Measurements from ENCODE around the gene LYRM7. TPM values are rescaled to one million over a fixed set of nuclear protein-coding genes. Genes with fewer than 3 reads are reported as not detected.

LYRM7 gene
- total RNA-seq, 1 experiment from 2014 or later: 12.1 TPM

DNA sequence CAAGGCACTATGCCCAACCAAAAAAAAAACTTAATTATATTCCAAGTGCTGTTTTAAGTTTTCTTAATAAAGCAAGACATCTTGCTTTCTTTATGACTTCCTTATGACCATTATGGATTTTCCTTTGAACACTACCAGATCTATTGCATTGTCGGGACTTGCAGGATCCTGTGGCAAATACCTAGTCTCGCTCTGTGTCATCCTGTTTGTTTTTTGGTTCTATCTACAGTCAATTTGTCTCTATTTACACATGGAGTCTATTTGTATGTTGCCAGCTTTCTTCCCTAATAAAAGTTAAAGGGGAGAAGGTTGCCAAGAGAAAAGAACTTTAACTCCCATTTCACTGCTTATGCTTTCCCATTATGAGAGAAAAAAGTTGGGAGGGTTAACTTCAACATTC is 10.6 kb upstream of the LYRM7 start:
- BruUV-seq (replicated peaks): no TSS peak
- TF ChIP-seq TCF7L2 (IDR thresholded peaks at IDR 0.05; ENCODE audit: low read depth, low read length) (no peak), POLR2AphosphoS5 (IDR thresholded peaks at IDR 0.05; ENCODE audit: low read depth, low read length) (no peak), SIN3A (IDR thresholded peaks at IDR 0.05; ENCODE audit: borderline replicate concordance, insufficient read depth, low read depth, low read length) (no peak)
- TF ChIP-seq, protein P1, sequence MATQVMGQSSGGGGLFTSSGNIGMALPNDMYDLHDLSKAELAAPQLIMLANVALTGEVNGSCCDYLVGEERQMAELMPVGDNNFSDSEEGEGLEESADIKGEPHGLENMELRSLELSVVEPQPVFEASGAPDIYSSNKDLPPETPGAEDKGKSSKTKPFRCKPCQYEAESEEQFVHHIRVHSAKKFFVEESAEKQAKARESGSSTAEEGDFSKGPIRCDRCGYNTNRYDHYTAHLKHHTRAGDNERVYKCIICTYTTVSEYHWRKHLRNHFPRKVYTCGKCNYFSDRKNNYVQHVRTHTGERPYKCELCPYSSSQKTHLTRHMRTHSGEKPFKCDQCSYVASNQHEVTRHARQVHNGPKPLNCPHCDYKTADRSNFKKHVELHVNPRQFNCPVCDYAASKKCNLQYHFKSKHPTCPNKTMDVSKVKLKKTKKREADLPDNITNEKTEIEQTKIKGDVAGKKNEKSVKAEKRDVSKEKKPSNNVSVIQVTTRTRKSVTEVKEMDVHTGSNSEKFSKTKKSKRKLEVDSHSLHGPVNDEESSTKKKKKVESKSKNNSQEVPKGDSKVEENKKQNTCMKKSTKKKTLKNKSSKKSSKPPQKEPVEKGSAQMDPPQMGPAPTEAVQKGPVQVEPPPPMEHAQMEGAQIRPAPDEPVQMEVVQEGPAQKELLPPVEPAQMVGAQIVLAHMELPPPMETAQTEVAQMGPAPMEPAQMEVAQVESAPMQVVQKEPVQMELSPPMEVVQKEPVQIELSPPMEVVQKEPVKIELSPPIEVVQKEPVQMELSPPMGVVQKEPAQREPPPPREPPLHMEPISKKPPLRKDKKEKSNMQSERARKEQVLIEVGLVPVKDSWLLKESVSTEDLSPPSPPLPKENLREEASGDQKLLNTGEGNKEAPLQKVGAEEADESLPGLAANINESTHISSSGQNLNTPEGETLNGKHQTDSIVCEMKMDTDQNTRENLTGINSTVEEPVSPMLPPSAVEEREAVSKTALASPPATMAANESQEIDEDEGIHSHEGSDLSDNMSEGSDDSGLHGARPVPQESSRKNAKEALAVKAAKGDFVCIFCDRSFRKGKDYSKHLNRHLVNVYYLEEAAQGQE (IDR thresholded peaks at IDR 0.05; ENCODE audit: insufficient read depth in 1 of 2, low read depth in 2 of 2, low read length in 1 of 2): no peak
- TF ChIP-seq, protein P2, sequence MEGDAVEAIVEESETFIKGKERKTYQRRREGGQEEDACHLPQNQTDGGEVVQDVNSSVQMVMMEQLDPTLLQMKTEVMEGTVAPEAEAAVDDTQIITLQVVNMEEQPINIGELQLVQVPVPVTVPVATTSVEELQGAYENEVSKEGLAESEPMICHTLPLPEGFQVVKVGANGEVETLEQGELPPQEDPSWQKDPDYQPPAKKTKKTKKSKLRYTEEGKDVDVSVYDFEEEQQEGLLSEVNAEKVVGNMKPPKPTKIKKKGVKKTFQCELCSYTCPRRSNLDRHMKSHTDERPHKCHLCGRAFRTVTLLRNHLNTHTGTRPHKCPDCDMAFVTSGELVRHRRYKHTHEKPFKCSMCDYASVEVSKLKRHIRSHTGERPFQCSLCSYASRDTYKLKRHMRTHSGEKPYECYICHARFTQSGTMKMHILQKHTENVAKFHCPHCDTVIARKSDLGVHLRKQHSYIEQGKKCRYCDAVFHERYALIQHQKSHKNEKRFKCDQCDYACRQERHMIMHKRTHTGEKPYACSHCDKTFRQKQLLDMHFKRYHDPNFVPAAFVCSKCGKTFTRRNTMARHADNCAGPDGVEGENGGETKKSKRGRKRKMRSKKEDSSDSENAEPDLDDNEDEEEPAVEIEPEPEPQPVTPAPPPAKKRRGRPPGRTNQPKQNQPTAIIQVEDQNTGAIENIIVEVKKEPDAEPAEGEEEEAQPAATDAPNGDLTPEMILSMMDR (IDR thresholded peaks at IDR 0.05): no peak
- in situ Hi-C loops (cut with HindIII; ENCODE audit: low pct_unique_long_range_greater_than_20kb, low sequenced_read_pairs): no loop called here

DNA sequence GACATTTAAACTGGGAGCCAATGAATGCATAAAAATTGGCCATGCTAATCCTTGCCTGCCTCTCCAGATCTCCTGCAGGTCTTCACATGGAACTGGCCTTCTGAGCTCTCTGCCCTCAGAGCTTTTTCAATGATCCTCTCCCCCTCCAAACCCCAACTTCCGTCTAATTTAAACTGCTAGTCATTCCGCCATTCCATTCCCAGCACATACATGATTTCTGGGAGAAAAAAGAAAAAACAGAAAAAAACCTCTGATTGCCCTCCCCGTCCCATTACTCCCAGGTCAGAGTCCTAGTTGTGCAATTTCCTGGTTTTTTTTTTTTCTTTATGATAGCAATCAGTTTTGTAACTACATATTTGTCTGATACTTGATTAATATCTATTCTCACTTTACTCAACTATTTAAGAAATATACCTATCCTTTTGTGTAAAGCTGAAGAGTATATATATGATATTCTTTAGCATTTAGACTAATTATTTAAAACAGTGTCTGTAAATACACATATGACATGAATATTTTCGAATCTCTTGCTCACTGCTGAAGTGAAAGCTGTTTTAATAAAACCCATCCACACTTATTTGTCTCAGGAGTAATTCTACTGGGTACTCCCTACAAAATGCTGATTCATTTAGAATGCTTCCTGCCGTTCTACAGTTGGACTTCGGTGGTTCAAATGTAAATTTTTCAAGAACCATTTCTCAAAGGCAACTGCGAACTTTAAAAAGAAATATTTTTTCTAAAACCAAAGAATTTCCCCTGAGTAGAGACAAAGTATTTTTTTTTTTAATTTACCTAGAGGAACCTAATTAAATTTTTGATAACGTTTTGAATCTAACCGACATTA is 7.2 kb upstream of the LYRM7 start:
- ChIA-PET CTCF (no interaction called here), POLR2A (interaction anchor here (0.6 kb wide), 1 partner anchor 253 kb away, joined by 4 read pairs; no protein-coding TSS in a partner anchor)
- no peaks in the 10 kb centered on the region for H3K27me3 ChIP-seq (ENCODE audit: control insufficient read depth, insufficient read depth, low read length)
- H3K36me3 ChIP-seq (ENCODE audit: control insufficient read depth, insufficient read depth, low read length): peaks cover 34% of the 10 kb centered on the region
- H3K4me3 ChIP-seq (ENCODE audit: low read depth in 2 of 2, low read length in 2 of 2): peak overlapping the region; percentile 83 to 92
- DNase-seq (ENCODE audit: low read depth, low spot score) (no peak), ATAC-seq (no peak)
- TF ChIP-seq, protein P2 (IDR thresholded peaks at IDR 0.05): no peak
- TF ChIP-seq TCF7L2 (IDR thresholded peaks at IDR 0.05; ENCODE audit: low read depth, low read length) (no peak), POLR2AphosphoS5 (IDR thresholded peaks at IDR 0.05; ENCODE audit: low read depth, low read length) (no peak), SIN3A (IDR thresholded peaks at IDR 0.05; ENCODE audit: borderline replicate concordance, insufficient read depth, low read depth, low read length) (no peak)
- TF ChIP-seq, protein P1 (IDR thresholded peaks at IDR 0.05; ENCODE audit: insufficient read depth in 1 of 2, low read depth in 2 of 2, low read length in 1 of 2): no peak
- intact Hi-C loops (cut with micrococcal nuclease; ENCODE audit: unreplicated experiment) (loop anchor here (5.0 to 10.0 kb wide), 2 partner anchors 101 to 219 kb away; partner anchors contain the start of gene CDC42SE2), in situ Hi-C loops (cut with HindIII; ENCODE audit: low pct_unique_long_range_greater_than_20kb, low sequenced_read_pairs) (no loop called here)
- BruUV-seq (replicated peaks): TSS peak; percentile 77
- no peaks in the 10 kb centered on the region for H3K9me3 ChIP-seq (ENCODE audit: control insufficient read depth, insufficient read depth, low read depth, low read length)
- H3K27ac ChIP-seq (ENCODE audit: low read length): peak overlapping the region; percentile 97
- H3K4me1 ChIP-seq (ENCODE audit: control insufficient read depth, insufficient read depth, low read length): peaks cover 13% of the 10 kb centered on the region

More for the DNA sequence above, 10.6 kb upstream of the LYRM7 start:
- Histone ChIP-seq H3K27me3 (ENCODE audit: control insufficient read depth, insufficient read depth, low read length) (no peaks in the 10 kb centered on the region), H3K4me1 (ENCODE audit: control insufficient read depth, insufficient read depth, low read length) (peaks cover 6% of the 10 kb centered on the region), H3K4me3 (ENCODE audit: low read depth in 2 of 2, low read length in 2 of 2) (no peak overlapping the region), H3K27ac (ENCODE audit: low read length) (no peak overlapping the region), H3K9me3 (ENCODE audit: control insufficient read depth, insufficient read depth, low read depth, low read length) (no peaks in the 10 kb centered on the region), H3K36me3 (ENCODE audit: control insufficient read depth, insufficient read depth, low read length) (peaks cover 34% of the 10 kb centered on the region)
- ATAC-seq: no peak
- no peak for DNase-seq (ENCODE audit: low read depth, low spot score)
- POLR2A ChIA-PET: no interaction called here
- intact Hi-C loops (cut with micrococcal nuclease; ENCODE audit: unreplicated experiment): loop anchor here (5.0 to 10.0 kb wide), 2 partner anchors 105 to 222 kb away; partner anchors contain the start of gene CDC42SE2
- CTCF ChIA-PET: interaction anchor here (0.8 kb wide), 1 partner anchor 151 kb away, joined by 3 read pairs; no protein-coding TSS in a partner anchor

All from Panc1 (cell line).